CD4-positive, alpha-beta T cell treated with Interleukin-21 for 1 hour (primary cell): Measurements from ENCODE around the gene GNAI1.
"Not testable (repeated sequence)": the region's sequence is repeated elsewhere in the genome, so short reads cannot be mapped to it uniquely, and the experiment has no call there.

Experiments used
- DNase-seq: peaks from one replicate; pipeline ENCODE4 v3.0.0-alpha.2; 2020

Gene GNAI1

GRCh38 chr7:80133361-80134114 is 1.1 kb upstream of the GNAI1 start:
- DNase-seq = no peak

- DNase-seq = no peak
Measured at GRCh38 chr7:80134115-80134535, 506 bp upstream of the GNAI1 start.

- DNase-seq = no peak
Measured at GRCh38 chr7:80135309-80136104, 876 bp downstream of the GNAI1 start.

- DNase-seq = no peak
Measured at GRCh38 chr7:80136261-80137055, 1.8 kb downstream of the GNAI1 start.

- DNase-seq = no peak
Measured at GRCh38 chr7:80137410-80137809, 2.8 kb downstream of the GNAI1 start.

GRCh38 chr7:80139236-80139635 is 4.6 kb downstream of the GNAI1 start:
- DNase-seq = no peak

DNA sequence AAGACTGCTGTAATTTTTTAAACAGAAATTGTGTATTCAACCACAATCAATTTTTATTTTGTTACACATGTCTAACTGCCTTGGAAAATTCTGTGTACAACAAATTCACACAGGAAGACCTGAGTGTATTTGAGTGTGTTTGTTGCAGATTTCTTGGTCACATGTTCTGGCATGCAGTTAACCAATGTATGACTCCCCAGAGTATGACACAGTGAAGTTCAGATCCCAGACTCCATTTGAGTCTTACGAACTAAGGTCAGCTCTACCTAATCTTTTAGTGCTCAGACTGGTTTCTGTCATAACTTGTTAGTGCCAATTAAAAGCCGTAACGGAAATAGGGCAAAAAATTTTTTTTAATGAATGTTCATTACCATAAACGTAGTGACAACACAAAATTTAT is 5.8 kb downstream of the GNAI1 start:
- DNase-seq = no peak

GRCh38 chr7:80141376-80141775 is 6.7 kb downstream of the GNAI1 start:
- DNase-seq = no peak

- no peak for DNase-seq
Measured at GRCh38 chr7:80142853-80143580, 8.4 kb downstream of the GNAI1 start.

GRCh38 chr7:80145780-80146422 is 11.3 kb downstream of the GNAI1 start:
- no peak for DNase-seq

- no peak for DNase-seq
Measured at GRCh38 chr7:80146545-80147182, 12.0 kb downstream of the GNAI1 start.

- no peak for DNase-seq
Measured at GRCh38 chr7:80147543-80148391, 13.1 kb downstream of the GNAI1 start.

DNA sequence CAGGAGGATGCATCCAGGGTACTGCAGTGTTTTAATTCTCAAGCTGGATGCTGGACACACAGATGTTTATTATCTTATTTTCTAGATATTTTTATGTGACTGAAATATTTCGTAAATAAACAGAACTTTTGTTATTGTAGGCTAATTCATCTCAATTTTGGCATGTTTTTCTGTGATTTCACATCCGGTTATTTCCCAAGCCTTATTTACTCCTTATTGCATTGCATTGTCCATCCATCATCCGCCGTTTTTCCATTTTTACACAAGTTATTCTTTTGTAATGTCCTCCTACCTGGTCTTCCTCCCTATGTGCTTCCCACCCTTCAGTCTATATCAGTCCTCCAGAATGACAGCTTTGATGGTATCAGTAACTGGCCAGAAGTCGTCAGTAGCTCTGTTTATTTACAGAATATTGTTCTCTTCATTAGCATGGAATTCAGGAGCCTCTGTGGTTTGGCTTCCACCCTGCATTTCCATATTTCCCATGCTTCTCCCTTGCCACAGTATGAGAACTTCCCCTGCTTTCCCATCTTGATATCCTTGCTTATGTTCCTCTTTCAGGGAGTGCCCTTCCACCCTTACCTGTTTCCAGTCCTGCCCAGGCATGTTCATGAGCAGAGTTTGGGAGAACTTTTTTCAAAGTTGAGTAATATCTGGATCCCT is 16.1 kb downstream of the GNAI1 start:
- no peak for DNase-seq

DNA sequence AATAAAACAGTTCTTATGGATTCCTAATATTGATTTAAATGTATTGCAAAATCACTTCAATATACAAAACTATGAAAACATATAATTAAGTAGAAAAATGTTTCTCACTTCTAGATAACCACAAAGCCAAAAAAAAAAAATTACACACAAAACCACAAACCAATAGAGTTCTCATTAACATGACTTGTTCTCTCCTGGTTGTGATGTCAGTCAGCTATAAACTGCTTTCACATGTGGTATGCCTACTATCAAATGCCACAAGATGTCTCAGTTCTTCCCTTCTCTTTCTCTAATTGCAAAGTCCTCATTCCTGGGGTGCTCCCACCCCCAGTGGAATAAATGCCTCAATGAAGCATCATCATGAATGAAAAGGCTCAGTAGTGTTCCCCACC is 16.6 kb downstream of the GNAI1 start:
- DNase-seq = no peak

DNA sequence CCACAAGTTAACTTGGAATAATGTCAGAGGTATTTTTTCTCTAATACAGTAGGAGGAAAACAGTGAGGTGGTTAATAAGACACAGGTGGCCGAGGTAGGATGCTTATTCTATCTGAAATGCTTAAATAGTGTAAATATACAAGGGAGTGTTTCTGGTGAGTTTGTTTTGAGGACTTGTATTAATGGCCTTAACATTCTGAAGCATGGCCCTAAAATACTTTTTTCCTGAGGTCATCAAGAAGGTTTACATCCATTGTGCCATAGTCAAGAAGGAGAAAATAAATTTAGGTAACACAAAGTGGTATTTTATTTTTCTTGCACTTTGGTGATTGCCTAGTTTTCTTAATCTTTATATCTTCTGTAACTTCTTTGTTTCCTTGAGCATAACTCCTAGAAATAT is 18.8 kb downstream of the GNAI1 start:
- no peak for DNase-seq

GRCh38 chr7:80154656-80155333 is 20.2 kb downstream of the GNAI1 start:
- no peak for DNase-seq

DNA sequence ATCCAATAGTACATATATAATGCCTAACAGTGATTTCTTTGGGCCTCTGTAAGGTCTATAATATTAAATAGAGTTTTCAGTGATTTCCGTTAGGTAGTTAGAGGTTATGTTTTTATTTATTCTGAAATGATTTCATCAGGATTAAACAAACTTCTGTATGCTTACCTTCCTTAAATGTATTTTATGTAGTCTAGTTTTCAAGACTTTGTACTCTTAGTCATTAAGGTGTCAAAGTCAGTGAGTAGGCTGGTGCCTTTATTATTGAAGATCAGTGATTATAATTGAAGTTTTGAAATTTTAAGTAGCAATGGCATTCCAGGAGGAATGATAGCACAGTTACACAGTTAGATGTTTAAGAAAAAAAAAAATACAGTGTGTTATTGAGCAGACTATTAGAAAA is 20.7 kb downstream of the GNAI1 start:
- DNase-seq = no peak

GRCh38 chr7:80157770-80158169 is 23.1 kb downstream of the GNAI1 start:
- not testable (repeated sequence) for DNase-seq

- no peak for DNase-seq
Measured at GRCh38 chr7:80159802-80160201, 25.2 kb downstream of the GNAI1 start.

- DNase-seq = no peak
Measured at GRCh38 chr7:80161466-80161865, 26.8 kb downstream of the GNAI1 start.
